H1 (cell line): ENCODE measurements around the gene PIWIL1.

Source experiments
- CHD1 ChIP-seq: IDR thresholded peaks from 2 replicates; pipeline ENCODE4 v1.6.1; 2012; ENCODE audit warnings: low read depth, low read length, improper control_type of control experiment
- CTCF ChIP-seq, 3 experiments: IDR thresholded peaks; 1 replicate in 2 of 3; 2 replicates in 1 of 3; pipeline versions ENCODE4 v1.5.1 to v1.6.1; 2011; ENCODE audit warnings: low read length in 3 of 3, mild to moderate bottlenecking in 3 of 3, inconsistent platforms in 2 of 3, low read depth in 1 of 3, moderate library complexity in 1 of 3; ENCODE audit not compliant: insufficient read depth in 1 of 3; ENCODE audit errors: control extremely low read depth in 1 of 3
- EZH2 ChIP-seq: fragments of 200-600 bp; sonication (generic); IDR thresholded peaks from 2 replicates; pipeline ENCODE4 v1.7.1; 2012; ENCODE audit warnings: low read depth, mild to moderate bottlenecking, moderate library complexity, low read length, inconsistent platforms; ENCODE audit not compliant: severe bottlenecking
- MAX ChIP-seq: IDR thresholded peaks from 2 replicates; pipeline ENCODE4 v1.6.1; 2012; ENCODE audit warnings: inconsistent platforms
- NRF1 ChIP-seq: IDR thresholded peaks from 2 replicates; pipeline ENCODE4 v1.6.1; 2011; ENCODE audit warnings: mild to moderate bottlenecking, low read depth, low read length, improper control_type of control experiment
- POLR2A ChIP-seq, 2 experiments: IDR thresholded peaks; 1 replicate in 1 of 2; 2 replicates in 1 of 2; pipeline ENCODE4 v1.6.1; 2011; ENCODE audit warnings: low read depth in 2 of 2, low read length in 2 of 2, mild to moderate bottlenecking in 2 of 2; ENCODE audit errors: control extremely low read depth in 1 of 2
- RFX5 ChIP-seq: IDR thresholded peaks from 2 replicates; pipeline ENCODE4 v1.6.1; 2011; ENCODE audit warnings: low read depth, low read length, improper control_type of control experiment, borderline replicate concordance
- TEAD4 ChIP-seq: IDR thresholded peaks from 2 replicates; pipeline ENCODE4 v1.6.1; 2012; ENCODE audit warnings: low read depth, low read length, inconsistent platforms, mixed read lengths

- no peak for TF ChIP-seq CHD1
- no peak for TF ChIP-seq TEAD4
- TF ChIP-seq MAX = no peak
- no peak for TF ChIP-seq RFX5
- no peak for TF ChIP-seq CTCF (IDR thresholded peaks at IDR 0.05; ENCODE audit: control extremely low read depth in 1 of 3, insufficient read depth in 1 of 3, low read depth in 1 of 3, low read length in 3 of 3)
- no peak for TF ChIP-seq POLR2A (IDR thresholded peaks at IDR 0.05; ENCODE audit: control extremely low read depth in 1 of 2, low read depth in 2 of 2, low read length in 2 of 2)
- TF ChIP-seq NRF1 = no peak
- no peak for TF ChIP-seq EZH2
Measured at GRCh38 chr12:130357729-130358330, 20.1 kb downstream of the PIWIL1 start.
